ENCODE data around the gene VEPH1.

DNA sequence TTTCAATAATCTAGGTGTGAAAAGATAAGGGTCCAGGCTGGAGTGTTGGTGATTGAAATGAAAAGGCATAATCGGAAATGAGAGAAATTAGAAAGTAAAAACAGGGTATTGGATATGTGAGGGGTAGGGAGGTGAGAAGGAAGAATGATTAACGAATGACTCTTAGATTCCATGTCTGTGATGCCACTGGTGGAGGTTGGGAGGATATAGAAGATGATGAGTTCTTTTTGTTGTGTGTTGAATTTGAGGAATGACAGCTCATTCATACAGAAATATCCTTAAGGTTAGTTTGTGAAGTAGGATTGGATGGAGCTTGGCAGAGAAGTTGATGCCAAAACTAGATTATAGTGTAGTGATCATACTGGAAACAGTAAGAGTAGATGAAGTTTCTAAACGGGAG lies 271.1 kb downstream of the VEPH1 start:
- TF ChIP-seq CTCF (conservative IDR thresholded peaks at IDR 0.05; ENCODE audit: low read depth, low read length) (no peak), EZH2phosphoT487 (IDR thresholded peaks at IDR 0.05; ENCODE audit: borderline replicate concordance, low read length) (no peak), EZH2 (IDR thresholded peaks at IDR 0.05; ENCODE audit: low read length, unreplicated experiment) (no peak)

Data from PC-3 (cell line).